ENCODE results near the gene CXorf65.

Gene CXorf65

GRCh38 chrX:71060127-71060526, 46.4 kb downstream of the CXorf65 start:
- no peak for DNase-seq (ENCODE audit: low spot score)

DNA sequence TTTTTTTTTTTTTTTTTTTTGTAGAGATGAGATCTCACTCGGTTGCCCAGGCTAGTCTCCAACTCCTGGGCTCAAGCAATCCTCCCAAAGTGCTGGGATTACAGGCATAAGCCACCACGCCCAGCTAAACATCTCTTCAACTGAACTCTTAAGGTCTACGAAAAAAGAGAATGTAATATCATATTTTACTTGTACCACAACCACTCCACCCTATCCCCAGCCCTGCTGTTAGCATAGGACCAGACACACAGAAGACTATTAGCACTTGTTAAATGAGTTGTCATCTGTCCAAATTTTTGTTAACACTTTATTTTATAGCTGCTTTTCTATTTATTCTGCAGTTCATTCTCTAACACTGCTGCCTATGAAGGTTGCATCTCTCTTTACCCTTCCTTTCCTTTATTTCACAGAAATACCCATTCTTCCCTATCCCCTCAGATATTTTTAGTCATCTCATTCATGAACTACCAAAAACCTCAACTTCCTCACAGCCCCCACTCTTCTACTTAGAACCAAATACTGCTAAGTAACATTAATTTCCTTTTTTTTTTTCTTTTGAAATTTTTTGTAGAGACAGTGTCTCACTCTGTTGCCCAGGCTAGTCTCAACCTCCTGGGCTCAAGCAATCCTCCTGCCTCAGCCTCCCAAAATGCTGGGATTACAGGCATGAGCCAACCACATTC, 48.6 kb downstream of the CXorf65 start:
- DNase-seq (ENCODE audit: low spot score): no peak

DNA sequence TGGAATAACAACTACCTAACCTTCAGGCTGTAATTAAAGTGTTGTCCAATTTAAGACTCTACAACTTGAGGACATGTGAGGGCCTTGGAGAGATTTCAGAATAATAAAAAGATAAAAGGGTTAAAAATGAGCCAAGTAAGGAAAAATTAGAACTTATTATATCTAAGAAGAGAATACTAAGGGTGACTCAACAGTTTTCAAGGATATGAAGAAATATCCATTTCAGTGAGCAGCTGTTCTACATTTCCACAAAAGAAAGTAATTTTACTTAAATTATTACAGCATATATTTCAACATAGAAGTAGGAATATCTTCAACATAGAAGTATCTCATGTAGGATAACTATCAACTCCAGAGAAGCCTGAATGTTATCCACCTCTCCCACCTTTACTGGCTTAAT, 49.7 kb downstream of the CXorf65 start:
- peak; percentile 15 for DNase-seq (ENCODE audit: low spot score)
